ENCODE results near the gene TBX10.

- TF ChIP-seq POLR2A (IDR thresholded peaks at IDR 0.05; ENCODE audit: low read depth, low read length) (no peak), POLR2AphosphoS5 (IDR thresholded peaks at IDR 0.05; ENCODE audit: low read depth, low read length) (no peak), TAF1 (IDR thresholded peaks at IDR 0.05; ENCODE audit: borderline replicate concordance, low read depth, low read length) (no peak)
Observed at GRCh38 chr11:67612751-67613150, 26.8 kb downstream of the TBX10 start.
